WI38 (cell line): ENCODE measurements around the gene DNAJB5.

Source experiments
- H3K4me3 ChIP-seq: 2 replicates; pipeline ENCODE4 v1.5.1; 2011; ENCODE audit warnings: low read depth, mild to moderate bottlenecking, control low read depth, low read length
- CTCF ChIP-seq: IDR thresholded peaks from 2 replicates; pipeline ENCODE4 v1.5.1; 2012; ENCODE audit warnings: low read depth, mild to moderate bottlenecking, control low read depth, low read length

The DNAJB5 gene

DNA sequence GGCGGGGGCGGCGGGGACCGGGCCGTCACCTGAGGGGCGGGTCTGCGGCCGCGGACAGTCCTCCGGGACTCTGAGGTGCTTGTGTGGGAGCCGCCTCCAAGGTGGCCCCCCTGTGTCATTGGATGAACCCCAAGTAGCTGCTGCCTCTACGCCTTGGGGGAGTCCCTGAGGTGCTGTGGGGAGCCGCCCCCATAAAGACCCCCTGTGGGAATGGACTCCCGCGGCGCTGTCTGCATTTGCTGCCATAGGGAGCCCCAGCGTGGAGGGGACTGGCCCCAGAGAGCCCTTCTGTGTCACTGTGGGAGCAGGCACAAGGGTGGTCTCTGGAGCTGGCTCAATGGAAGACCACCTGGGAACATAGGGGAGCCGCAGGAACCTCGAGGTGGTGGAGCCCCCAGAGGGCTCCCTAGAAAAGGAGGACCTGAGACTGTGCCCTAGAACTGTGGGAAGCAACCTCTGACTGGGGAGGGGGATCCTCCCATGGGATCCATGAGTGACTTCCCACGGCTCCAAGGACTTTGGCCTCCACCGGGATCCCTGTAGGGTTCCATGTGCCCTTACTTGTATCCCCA, 31.0 kb upstream of the DNAJB5 start:
- no peak for TF ChIP-seq CTCF
- 0 out of 2 replicates have a peak overlapping the region, but pooled peaks have one; percentile 8 for H3K4me3 ChIP-seq

DNA sequence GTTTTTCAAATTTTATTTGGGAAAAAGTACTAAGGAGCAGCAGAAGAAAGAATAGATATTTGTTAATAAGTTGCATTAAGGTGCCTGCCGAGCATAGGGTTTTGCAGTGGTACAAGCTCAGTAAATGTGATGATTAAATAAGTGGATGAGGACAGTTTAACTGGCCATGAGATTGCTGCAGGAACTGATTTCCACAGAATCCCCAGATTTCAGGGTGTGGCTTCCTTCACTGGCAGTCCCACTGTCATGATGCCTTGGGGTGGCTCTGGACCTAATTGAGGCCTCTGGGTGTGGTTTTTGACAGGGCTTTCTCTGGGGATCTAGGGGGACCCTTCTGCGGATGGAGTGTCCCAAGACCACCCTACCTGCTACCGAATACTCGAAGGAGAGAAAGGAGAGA, 30.1 kb upstream of the DNAJB5 start:
- no peak overlapping the region for H3K4me3 ChIP-seq
- no peak for TF ChIP-seq CTCF

- no peak overlapping the region for H3K4me3 ChIP-seq
- TF ChIP-seq CTCF = no peak
Measured at GRCh38 chr9:34961574-34962490, 27.7 kb upstream of the DNAJB5 start.

DNA sequence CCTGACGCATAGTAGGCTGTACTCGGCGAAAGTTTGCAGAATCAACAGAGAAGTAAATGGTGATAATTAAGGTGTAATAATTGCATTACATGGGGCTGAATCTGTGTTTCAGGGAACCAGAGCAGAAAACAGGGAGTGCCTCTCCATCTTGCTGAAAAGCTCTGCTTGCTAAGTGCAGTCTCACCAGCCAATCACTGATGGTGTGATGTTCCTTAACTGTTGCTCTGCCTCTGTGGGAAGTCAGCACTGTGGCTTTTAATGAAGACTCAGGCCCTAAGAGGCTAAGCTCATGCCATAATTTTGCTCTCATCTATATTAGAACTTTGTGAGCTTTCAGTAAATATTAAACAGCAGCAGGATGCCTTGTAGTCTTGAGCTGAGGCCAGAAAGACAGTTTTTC, 27.0 kb upstream of the DNAJB5 start:
- H3K4me3 ChIP-seq = no peak overlapping the region
- no peak for TF ChIP-seq CTCF

DNA sequence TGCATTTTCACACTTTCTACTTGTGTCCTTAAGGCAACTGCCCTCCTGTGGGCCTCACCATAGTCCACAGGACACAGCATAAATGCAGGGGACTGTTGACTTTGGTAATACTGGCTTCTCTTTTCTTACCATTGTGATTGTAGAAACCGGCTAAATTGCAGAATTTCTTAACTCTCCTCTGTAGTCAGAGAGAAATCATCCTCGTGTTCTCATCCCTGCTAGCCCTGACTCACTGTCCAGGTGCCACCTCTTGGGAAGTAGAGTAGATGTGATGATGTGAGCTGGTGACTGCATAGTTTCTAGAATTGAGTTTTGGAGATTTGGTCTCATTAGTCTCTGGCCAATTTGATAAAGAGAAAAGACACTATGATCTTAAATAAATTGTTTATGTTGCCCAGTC, 26.0 kb upstream of the DNAJB5 start:
- H3K4me3 ChIP-seq = no peak overlapping the region
- TF ChIP-seq CTCF = no peak

DNA sequence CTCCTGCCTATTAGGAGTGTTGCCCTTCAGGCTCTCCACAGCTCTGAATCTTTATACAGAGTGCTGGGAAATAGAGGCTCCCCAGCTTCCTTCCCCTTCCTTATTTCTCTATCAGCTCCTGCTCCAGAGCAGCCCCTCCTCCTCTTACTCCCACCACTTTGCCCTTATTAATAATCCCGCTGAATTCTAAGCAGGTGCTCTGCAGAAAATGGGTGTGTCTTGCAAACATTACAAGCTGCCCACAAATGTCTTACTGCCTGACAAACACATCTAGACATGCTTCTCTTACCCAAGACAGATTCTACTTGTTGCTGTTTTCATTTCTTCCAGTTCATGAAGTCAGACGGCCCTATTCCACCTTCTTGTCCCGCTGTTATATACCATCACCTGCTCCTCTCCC, 25.1 kb upstream of the DNAJB5 start:
- TF ChIP-seq CTCF = no peak
- no peak overlapping the region for H3K4me3 ChIP-seq

DNA sequence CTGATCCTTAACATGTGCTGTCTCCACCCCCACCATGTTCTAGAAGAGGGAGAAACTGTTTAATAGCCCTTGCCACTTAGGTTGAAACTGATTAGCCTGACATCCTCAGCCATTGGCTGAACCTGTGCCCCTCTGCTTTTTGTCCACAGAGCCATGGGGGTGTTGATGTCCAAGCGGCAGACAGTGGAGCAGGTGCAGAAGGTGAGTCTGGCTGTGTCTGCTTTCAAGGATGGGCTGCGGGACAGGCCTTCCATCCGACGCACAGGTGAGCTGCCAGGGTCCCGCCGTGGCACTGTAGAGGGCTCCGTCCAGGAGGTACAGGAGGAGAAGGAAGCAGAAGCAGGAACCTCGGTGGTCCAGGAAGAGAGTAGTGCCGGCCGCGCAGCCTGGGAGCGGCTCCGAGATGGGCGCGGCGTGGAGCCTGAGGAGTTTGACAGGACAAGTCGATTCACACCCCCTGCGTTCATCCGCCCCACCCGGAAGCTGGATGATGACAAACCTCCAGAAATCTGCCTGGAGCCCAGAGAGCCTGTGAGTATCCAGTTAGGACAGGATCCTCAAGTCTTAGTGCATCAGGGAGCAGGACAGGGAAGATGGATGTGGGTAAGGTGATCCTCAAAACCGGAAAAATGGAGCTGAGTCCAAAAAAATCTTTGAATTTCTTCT, 18.3 kb upstream of the DNAJB5 start:
- no peak overlapping the region for H3K4me3 ChIP-seq
- no peak for TF ChIP-seq CTCF
